NOMO-1 treated with dmso at 0.1 percent for 144 hours (cell line): ENCODE data around the gene TRAF2.
"Not testable (repeated sequence)": the region's sequence is repeated elsewhere in the genome, so short reads cannot be mapped to it uniquely, and the experiment has no call there.

Source experiments
- DNase-seq: peaks from one replicate; lab custom pipeline; 2025; ENCODE audit not compliant: unreplicated experiment; lab: John Stamatoyannopoulos, UW

TRAF2 gene

DNA sequence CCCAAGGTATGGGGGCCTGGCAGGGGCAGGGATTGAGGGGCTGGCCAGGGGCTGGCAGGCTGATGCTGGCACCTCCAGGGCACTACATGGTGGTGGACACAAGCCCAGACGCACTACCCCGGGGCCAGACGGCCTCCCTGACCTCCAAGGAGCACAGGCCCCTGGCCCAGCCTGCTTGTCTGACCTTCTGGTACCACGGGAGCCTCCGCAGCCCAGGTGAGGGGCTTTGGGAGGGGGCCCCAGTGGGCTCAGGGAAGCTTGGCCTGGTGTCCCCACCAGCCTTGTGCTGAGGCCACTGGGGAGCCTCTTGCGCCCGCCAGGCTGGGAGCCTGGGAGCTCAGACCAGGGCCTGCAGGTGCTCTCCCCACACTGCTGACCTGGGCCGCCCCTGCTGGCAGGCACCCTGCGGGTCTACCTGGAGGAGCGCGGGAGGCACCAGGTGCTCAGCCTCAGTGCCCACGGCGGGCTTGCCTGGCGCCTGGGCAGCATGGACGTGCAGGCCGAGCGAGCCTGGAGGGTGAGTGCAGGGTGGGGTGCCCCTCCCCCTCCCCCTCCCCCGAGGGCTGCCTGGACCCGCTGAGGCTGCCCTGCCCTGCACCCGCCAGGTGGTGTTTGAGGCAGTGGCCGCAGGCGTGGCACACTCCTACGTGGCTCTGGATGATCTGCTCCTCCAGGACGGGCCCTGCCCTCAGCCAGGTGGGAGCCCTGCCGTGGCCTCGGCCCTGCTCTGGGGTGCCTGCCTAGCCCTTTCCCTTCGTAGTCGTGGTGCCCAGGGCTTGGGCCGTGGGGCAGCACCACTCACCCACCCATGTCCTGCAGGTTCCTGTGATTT, 28.5 kb upstream of the TRAF2 start:
- DNase-seq: no peak

DNA sequence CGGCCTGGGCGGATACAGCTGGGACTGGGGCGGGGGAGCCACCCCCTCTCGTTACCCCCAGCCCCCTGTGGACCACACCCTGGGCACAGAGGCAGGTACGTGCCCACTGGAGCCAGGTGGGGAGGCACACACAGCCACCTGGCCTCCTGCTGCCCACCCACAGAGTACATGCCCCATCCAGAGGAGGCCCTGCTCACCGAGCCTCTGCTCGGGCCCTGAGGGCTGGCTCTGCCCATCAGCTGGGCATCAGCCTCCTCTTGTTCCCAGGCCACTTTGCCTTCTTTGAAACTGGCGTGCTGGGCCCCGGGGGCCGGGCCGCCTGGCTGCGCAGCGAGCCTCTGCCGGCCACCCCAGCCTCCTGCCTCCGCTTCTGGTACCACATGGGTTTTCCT, 27.9 kb upstream of the TRAF2 start:
- DNase-seq: no peak

DNA sequence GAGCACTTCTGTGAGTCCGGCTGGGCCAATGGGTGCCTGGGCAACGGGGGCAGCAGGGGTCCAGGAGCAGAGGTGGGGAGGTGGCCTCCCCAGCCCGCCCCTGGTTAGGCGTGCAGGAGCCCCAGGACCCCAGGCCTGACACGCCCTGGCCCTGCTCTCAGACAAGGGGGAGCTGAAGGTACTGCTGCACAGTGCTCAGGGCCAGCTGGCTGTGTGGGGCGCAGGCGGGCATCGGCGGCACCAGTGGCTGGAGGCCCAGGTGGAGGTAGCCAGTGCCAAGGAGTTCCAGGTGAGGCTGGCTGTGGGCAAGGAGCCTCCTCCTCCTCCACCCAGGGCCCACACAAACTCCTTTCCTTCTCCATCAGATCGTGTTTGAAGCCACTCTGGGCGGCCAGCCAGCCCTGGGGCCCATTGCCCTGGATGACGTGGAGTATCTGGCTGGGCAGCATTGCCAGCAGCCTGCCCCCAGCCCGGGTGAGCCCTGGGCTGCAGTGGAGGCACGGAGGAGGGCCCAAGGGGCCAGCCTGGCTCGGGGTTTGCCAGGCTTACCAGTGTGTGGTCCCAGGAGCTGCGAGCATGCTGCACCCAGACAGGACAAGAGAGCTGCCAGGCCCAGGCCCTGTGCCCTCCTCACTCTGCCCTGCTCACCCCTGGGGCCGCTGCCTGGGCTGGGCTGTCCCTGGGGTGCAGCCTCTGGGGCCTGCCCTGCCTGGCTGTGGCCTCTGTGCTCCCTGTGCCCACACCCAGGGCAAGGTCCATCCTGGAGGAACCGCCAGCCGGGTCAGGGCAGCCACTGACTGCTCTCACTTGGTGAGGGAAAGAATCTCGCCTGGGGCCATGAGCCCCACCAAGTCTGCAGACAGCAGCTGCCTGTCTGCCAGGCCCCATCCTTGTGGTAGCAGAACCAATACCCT, 27.2 kb upstream of the TRAF2 start:
- DNase-seq: no peak

DNA sequence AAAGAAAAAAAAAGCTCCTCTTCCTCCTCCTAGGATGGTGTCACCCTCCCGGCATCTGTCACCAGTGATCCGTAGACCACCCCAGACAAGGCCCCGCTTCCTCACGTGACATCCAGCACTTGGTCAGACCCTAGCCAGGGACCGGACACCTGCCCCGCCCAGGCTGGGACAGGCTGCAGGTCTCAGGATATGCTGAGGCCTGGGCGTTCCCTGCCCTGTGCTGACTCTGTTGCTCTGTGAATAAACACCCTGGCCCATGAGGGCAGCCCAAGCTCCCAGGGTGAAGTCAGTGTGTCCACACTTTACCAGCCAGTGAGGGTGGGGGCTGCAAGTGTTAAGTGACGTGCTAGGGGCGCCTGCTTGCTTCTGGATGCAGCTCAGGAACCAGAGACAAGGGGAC, 25.8 kb upstream of the TRAF2 start:
- no peak for DNase-seq

DNA sequence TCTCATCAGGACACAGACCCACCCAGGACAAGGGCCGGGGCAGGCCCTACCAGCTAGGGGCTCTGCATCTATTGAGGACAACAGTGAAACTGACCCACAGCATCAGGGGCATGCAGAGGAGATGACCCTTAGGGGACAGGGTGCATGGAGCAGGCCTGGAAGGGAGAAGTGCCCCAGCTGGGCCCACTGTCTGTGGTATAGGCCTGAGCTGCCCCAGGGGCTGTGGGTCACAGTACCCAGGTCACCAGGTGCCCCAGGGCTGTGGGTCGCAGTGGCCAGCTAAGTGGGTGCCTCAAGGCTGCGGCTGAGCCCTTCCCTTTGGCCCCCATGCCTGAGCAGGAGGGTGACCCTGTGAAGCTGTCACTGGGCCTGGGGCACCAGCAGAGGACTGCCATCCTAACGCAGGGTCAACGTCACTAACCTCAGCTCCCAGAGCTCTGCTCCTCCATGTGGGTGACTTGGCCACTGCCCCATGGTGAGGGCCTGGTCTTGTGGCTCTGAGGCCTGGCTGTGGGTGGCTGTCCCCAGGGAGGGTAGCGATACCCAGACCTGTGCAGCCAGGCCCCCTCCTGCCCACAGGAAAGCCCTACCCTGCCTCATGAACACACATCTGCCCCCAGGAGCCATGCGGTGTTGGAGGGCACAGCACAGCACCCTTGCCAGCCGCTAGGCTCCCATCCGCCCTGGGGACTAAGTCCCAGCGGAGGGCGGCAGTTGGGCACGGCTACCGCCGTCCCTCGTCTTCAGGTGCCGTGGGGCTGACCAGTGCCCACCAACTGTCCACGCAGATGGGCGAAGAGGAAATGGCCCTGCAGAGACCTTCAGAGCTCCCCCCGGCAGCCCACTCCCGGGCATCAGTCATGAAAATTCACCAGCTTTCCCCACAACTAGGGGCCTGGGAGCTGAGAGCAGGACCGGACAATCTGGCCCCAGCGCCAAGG, 25.1 kb upstream of the TRAF2 start:
- DNase-seq: no peak

DNA sequence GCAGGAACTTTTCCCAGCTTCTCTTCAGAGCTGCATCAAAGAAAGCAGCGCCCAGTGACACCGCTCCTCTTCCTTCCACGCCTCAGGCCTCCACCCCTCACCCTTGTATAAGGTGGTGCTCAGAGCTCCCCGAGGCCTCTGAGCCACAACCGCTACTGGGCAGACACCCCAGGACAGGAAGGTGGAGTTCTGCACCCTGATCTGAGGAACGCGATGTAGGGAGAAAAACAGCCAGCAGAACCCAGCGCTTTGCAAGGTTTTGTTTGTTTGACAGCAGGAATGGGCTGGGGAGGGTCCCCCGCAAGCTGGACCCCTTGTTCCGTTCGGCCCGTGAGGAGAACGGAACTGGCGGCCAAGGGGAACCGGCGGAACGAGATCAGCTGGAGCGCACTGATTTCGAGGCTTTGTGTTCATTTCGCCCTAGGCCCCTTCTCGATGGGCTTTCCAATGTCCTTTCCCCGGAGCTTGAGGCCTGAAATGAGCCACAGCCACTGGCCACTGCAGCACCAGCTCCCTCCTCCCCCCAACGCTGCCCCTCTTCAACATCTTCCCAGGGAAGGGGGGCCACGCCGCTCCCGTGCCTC, 24.4 kb upstream of the TRAF2 start:
- DNase-seq: no peak

DNA sequence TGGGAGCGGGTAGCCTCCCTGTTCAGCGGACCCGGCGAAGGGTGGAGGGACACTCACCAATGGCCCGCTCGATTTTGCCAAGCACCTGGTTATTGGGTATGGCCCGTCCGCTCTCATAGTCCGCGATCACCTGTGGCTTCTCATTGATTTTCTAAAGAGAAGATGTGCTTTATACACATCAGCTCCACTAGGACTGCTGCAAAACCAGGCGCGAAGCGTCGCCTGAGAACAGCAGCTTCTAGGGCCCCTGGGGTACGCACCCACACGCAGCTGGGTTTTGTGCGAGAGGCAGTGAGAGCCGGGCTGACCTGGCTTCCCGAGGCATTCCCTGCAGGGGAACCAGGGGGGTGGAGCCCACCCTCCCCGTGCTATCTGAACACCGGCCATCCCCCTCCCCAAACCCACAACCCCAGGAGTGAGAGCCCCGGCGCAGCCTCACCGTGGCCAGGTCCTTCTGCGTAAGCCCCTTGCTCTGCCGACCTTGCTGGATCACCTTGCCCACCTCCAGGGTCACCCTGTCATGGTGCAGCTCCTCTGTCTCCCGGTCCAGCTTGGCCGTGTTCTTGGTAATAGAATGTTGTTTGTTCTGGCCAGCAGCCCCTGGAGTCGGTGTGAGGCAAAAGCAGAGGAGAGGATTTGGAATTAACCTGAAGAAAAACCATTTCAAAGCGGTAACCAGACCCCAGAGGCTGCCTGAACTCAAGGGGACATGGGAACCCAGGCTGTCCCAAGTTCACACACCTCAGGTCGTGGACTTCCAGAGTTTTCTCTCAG, 23.3 kb upstream of the TRAF2 start:
- DNase-seq: no peak

DNA sequence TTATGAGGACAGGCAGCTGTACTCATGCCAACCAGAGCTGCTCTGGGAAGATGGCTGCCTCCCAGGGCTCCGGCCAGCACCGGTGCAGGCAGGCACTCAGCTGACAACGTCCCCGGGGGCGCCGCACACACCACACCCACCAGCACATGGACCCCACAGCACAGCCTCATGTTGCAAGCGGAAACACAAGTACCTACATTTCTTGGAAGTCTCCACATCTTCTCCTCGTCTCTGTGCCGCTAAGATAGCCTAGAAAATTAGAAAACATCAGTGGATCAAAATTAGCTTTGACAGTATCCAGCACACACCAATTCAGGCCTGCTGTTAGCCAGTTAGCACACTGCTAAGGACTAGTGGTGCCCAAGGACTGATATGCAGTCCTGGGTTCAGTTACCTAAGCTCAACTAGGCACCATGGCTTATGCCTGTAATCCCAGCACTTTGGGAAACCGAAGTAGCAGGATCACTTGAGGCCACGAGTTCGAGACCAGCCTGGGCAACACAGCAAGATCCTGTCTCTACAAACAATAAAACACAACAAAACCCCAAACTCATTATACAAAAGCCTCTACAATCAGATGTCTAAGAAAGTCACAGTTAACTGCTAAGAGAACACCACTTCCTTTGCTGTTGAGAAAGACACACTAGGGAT, 22.6 kb upstream of the TRAF2 start:
- no peak for DNase-seq

DNA sequence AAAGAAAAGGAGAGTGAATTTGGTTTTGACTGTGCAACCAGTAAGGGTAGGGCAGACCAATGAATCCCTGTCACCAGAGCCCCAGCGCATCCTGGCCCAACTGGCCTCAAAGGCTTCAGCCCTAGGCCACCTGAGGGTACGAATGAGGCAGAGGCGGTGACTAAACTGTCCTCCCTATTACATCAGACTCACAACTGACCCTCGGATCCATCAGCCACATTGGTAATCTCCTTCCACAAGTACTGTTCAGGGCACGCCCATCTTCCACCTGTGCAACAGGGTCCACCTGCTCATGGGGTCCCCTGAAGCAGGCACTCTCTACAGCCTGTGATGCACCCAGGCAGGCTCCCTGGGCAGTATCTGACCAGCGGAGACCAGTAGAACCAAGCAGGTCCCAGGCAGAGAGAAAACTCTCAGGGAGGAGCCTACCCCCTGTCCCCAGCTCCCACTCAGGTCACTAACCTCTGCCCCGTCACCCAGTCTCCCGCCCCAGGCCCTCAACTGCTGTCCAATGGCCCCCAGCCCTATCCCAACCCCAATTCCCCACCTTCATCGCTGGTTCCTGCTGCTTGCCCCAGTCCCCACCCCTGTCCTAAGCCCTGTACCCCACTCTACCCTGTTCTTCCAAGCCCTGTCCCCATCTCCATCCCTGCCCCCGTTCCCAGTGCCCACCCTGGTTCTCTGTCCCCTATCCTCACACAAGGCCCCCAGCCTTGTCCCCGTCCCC, 21.1 kb upstream of the TRAF2 start:
- no peak for DNase-seq

DNA sequence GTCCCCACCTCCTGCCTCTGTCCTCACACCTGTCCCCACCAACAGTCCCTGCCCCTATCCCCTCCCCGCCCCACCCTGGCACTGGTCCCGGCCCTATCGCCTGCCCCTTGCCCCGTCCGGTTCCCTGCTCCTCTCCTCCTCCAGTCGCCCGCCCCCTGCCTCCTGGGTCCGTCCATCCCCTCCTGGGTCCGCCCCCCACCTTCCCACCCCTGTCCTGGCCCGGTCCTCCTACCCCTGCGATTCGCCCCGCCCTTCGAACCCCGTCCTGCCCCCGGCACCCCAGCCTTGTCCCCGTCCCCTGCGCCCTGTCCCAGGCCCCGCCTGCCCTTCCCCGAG, 20.6 kb upstream of the TRAF2 start:
- no peak for DNase-seq

DNA sequence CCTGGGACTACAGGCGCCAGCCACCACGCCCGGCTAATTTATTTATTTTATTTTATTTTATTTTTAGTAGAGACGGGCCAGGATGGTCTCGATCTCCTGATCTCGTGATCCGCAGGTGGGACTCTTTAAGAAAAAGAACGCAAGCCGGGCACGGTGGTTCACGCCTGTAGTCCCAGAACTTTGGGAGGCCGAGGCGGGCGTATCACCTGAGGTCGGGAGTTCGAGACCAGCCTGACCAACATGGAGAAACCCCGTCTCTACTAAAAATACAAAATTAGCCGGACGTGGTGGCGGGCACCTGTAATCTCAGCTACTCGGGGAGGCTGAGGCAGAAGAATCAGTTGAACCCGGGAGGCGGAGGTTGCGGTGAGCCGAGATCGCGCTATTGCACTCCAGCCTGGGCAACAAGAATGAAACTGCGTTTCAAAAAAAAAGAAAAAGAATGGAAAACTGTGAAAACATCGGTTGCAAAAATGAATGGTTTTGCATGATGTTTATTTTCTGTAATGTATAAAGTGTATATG, 19.4 kb upstream of the TRAF2 start:
- DNase-seq: not testable (repeated sequence)

DNA sequence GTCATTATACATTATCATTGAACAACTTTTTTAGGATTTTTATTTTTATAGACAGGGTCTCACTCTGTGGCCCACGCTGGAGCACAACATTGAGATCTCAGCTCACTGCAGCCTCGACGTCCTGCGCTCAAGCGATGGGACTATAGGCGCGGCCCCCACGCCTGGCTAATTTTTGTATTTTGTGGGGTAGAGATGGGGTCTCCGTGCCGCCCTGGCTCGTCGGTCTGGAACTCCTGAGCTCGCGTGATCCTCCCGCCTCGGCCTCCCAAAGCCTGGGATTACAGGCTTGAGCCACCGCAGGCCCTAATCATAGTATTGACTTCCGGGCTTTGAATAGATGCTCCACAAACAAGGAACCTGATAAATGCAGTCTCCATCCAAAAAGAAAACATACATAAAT, 18.8 kb upstream of the TRAF2 start:
- DNase-seq: no peak

DNA sequence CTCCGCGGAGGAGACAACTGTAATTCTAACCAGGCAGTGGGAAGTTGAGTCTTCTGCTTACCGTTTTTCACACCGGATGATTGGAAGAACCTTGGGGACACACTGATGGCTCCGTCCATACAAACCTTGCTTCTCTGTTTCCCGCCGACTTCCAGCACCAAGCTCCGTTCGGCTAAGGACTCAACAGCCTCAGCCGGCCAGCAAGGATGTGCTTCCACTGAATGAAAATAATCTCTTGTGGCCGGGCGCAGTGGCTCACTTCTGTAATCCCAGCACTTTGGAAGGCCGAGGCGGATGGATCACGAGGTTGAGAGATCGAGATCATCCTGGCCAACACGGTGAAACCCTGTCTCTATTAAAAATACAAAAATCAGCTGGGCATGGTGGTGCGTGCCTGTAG, 18.4 kb upstream of the TRAF2 start:
- DNase-seq: no peak

DNA sequence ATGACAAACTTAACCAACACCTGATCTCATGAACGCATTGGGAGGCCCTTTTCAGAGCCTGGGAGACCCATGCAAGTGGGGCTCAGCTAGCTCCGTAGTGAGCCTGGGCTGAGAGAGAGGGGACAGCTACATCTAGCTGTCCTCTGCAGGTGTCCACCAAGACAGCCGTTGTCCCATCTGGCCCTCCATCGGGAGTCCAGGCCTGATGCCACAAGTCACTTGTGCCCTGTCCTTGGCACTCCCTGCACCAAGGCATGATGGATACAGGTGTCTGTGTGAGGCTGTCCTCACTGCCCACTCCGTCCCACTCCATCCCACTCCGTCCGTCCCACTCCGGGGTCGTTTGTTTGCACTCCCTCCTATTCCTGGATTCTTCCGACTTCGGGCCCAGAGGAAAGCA, 17.7 kb upstream of the TRAF2 start:
- no peak for DNase-seq

DNA sequence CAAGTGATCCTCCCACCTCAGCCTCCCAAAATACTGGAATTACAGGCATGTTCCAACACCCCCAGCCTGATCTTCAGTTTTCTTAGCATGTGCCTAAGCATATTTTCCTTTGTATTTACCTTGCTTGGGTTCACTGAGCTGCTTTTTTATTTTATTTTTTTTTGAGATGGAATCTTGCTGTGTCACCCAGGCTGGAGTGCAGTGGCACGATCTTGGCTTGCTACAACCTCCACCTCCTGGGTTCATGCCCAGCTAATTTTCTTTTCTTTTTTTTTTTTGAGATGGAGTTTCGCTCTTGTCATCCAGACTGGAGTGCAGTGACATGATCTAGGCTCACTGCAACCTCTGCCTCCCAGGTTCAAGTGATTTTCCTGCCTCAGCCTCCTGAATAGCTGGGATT, 16.7 kb upstream of the TRAF2 start:
- DNase-seq: not testable (repeated sequence)

DNA sequence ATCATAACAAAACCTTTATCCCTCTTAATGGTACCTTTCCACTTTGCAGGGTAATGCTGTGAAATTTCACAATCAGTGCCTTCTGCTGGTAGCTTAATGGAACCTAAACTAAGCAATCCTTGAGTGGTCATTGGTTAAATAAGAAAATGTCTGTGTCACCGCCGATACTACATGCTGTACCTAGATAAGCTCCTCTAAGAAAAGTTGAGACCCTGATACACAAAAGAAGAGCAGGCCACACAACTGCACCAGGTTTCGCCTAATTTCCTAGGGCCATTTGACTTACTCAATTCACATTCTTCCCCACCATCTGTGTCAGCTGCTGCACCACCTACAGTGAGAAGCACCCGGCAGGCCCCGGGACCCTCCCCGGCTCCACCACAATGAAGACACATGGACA, 11.2 kb upstream of the TRAF2 start:
- no peak for DNase-seq

DNA sequence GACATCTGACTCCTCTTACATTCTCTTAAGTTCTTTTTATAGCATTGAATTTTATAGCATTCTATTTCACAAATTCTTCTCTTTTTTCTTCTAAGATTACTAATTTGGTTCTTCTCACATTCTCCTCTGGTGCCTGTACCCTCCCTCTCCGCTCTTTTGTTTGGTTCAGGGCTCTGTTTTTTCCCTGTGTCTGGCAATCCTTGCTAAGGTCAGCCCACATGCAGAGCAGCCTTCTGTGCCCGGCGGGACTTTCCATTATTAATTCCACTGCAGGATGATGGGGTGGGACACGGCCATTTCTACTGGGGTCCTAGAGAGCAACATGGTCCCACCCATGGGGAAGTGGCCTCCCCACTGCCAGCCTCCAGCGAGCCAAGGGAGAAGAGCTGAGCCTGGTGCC, 9.8 kb upstream of the TRAF2 start:
- no peak for DNase-seq

DNA sequence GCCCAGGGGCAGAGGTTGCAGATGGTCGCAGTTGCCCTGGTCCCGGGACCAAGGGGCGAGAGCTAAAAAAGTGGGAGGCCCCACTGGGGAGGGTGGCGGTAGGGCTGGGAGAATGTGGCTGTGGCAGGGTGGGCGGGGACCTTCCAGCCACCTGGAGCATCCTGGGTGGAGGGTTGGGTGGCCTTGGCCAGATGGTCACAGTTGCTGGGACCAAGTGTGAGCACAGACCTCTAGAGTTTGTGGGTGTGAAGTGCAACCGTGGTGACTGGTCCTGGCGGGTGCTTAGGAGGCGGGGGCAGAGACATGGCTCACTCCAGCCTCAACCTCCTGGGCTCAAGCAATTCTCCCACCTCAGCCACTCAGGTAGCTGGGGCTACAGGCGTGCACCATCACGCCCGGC, 5.7 kb upstream of the TRAF2 start:
- DNase-seq: no peak

DNA sequence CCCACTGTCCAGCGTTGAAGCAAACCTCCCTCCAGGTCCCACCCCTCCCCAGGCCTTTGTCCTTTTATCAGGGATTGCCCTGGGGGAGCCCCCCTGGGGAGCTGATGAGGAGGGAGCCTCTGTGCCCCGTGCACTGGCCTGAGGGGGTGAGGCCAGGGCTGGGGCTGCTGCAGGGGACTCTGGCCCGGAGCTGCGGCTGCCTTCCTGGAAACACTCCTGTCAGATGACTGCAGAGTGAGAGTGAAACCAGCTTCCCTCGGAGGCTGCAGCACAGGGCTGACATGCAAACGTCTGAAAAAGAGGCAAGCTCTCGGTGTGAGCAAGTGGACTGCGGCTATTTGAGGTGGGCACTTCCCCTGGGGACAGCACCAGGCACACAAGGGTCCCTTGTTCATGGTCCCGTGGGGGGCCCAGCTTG, 4.6 kb upstream of the TRAF2 start:
- DNase-seq: no peak
